BLaER1 (cell line): ENCODE results near the gene KIRREL1.
A peak's percentile ranks its signal among the peaks of the same experiment; 100 is the strongest.
"Not testable (repeated sequence)": the region's sequence is repeated elsewhere in the genome, so short reads cannot be mapped to it uniquely, and the experiment has no call there.

Experiments used
- H3K27ac ChIP-seq: shearing (Covaris generic); formaldehyde crosslinking; 2 replicates; pipeline ENCODE4 v1.8.1; 2022
- H3K27me3 ChIP-seq: shearing (Covaris generic); formaldehyde crosslinking; 2 replicates; pipeline ENCODE4 v1.8.1; 2022
- H3K36me3 ChIP-seq: shearing (Covaris generic); formaldehyde crosslinking; 2 replicates; pipeline ENCODE4 v1.8.1; 2022
- H3K4me1 ChIP-seq: shearing (Covaris generic); formaldehyde crosslinking; 2 replicates; pipeline ENCODE4 v1.8.1; 2022
- H3K4me2 ChIP-seq: shearing (Covaris generic); formaldehyde crosslinking; 2 replicates; pipeline ENCODE4 v1.8.1; 2022
- H3K4me3 ChIP-seq: shearing (Covaris generic); formaldehyde crosslinking; 2 replicates; pipeline ENCODE4 v1.8.1; 2022
- H3K9ac ChIP-seq: shearing (Covaris generic); formaldehyde crosslinking; 2 replicates; pipeline ENCODE4 v1.8.1; 2022
- H3K9me3 ChIP-seq: shearing (Covaris generic); formaldehyde crosslinking; 2 replicates; pipeline ENCODE4 v1.8.1; 2022
- H4K20me1 ChIP-seq: shearing (Covaris generic); formaldehyde crosslinking; 2 replicates; pipeline ENCODE4 v1.8.1; 2022
- Cebpa-rat ChIP-seq: shearing (Covaris generic); IDR thresholded peaks from 2 replicates; pipeline ENCODE4 v1.8.1; 2022

Gene KIRREL1

DNA sequence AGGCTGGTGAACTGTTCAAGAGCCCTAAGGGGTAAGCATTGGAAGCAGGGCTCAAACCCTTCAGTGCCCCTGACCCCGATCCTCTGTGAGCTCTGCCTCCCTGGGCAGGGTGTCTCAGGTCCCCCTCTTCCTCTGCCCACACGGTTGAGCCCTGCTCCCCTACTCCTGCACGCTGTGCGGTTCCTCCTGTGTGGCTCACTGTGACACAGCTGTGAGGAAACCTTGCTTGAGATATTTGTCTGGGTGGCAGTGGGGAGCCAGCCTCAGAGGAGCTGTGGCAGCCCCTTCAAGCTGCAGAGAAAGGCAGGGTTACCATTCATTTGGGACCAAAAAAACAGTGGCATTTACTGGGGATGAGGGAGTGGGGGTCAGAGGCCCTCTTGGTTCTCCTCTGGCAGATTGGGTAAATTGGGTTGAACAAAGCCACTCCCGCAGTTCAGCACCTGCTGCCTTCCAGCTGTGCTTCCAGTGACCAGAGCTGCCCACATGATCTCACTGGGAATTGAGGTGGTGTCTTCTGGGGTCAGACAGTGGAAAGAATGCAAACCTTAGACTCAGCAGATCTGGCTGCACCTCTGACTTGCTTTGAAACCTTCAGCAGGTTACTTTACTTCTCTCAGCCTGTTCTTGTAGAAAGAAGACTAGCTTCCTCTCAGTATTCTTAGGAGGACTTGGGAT is 126.7 kb downstream of the KIRREL1 start:
- Histone ChIP-seq H4K20me1 (no peaks in the 10 kb centered on the region), H3K4me1 (peaks cover 27% of the 10 kb centered on the region), H3K4me3 (no peak overlapping the region), H3K4me2 (peak overlapping the region; percentile 20), H3K27ac (no peak overlapping the region), H3K27me3 (no peaks in the 10 kb centered on the region), H3K9me3 (no peaks in the 10 kb centered on the region), H3K9ac (no peak overlapping the region), H3K36me3 (no peaks in the 10 kb centered on the region)
- no peak for TF ChIP-seq Cebpa-rat

DNA sequence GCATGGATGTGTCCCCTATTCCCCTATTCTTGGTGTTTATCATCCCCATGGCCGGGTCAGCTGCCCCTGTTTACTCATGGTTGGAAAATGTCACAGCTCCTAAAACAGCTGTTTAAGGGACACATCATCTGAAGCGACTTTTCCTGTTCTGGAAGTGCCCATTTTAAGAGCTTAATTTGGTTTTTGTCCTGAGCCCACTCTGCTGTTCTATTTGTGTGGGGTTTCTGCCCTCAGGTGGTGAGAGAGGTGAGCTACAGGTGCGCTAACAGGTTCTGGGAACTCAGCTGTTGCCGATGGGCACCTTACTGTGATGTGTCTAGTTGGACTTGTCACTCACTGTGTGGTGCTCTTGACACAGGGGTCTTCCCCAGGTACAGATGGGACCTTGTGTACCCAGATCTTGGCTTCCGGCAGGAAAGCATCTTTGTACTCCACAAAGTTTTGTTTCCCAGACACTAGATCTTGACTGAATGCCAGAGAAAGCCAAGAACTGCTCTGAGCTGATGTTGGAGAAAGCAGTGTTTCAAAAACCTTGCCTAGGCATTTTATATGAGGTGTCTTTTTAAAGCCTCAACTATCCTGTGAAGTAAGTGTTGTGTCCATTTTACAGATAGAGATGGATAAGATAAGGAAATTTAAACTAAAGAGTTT is 128.3 kb downstream of the KIRREL1 start:
- H3K27me3 ChIP-seq: no peaks in the 10 kb centered on the region
- H3K36me3 ChIP-seq: no peaks in the 10 kb centered on the region
- H3K4me1 ChIP-seq: peaks cover 37% of the 10 kb centered on the region
- H3K4me2 ChIP-seq: no peak overlapping the region
- H3K27ac ChIP-seq: no peak overlapping the region
- TF ChIP-seq Cebpa-rat: no peak
- no peak overlapping the region for H3K4me3 ChIP-seq
- no peak overlapping the region for H3K9ac ChIP-seq
- H4K20me1 ChIP-seq: no peaks in the 10 kb centered on the region
- no peaks in the 10 kb centered on the region for H3K9me3 ChIP-seq

DNA sequence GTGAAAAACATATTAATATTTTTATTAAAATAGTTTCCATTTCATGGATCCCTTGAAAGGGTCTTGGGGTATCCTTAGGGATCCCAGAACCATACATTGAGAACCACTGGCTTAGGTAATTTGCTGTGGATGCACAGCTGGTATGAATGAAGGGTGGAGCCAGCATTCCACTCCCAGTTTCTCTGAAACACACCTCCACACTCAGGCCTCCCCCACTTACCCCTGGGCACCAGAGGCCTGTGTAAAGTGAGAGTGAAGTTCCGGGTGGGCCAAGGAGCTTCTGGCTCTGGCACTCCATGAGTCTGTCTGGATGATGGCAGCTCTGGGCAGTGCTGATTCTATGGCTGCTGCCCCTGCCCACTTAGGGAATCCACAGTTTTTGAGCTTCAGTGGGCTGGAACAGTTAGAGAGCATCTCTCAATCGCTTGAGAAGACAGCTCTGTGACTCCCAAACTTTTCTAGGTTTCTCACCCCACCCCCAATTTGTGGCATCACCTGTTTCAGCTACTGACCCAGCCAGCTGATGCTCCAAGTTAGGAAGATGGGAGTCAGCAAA is 129.5 kb downstream of the KIRREL1 start:
- no peaks in the 10 kb centered on the region for H3K9me3 ChIP-seq

DNA sequence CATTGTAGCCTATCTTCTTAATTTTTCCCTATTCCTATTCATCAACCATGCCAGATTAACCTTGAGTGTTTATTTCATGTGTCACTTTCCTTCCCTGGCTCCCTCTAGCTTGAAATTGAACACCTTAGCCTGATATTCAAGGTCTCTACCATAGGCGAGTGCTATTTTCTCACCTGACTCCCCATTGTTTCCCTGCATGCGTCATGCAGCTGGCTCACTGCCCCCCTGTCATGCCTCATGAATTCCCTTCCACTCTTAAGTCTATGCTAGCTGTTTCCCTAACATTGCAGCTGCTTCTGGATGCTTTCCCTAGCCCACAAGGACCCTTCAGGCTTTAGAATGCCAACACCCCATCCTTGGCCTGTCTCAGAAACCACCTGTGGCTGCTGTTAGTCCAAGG is 130.6 kb downstream of the KIRREL1 start:
- no peak overlapping the region for H3K9ac ChIP-seq
- H3K4me3 ChIP-seq: no peak overlapping the region
- TF ChIP-seq Cebpa-rat: no peak
- H3K36me3 ChIP-seq: no peaks in the 10 kb centered on the region
- H3K9me3 ChIP-seq: no peaks in the 10 kb centered on the region
- no peaks in the 10 kb centered on the region for H3K27me3 ChIP-seq
- H3K27ac ChIP-seq: no peak overlapping the region
- H3K4me1 ChIP-seq: peaks cover 25% of the 10 kb centered on the region
- no peaks in the 10 kb centered on the region for H4K20me1 ChIP-seq
- no peak overlapping the region for H3K4me2 ChIP-seq

More for the DNA sequence above, 129.5 kb downstream of the KIRREL1 start:
- no peak for TF ChIP-seq Cebpa-rat
- H3K9ac ChIP-seq: no peak overlapping the region
- H4K20me1 ChIP-seq: no peaks in the 10 kb centered on the region
- no peak overlapping the region for H3K4me2 ChIP-seq
- H3K4me1 ChIP-seq: peaks cover 31% of the 10 kb centered on the region
- H3K4me3 ChIP-seq: no peak overlapping the region
- no peak overlapping the region for H3K27ac ChIP-seq
- H3K27me3 ChIP-seq: no peaks in the 10 kb centered on the region
- H3K36me3 ChIP-seq: no peaks in the 10 kb centered on the region

DNA sequence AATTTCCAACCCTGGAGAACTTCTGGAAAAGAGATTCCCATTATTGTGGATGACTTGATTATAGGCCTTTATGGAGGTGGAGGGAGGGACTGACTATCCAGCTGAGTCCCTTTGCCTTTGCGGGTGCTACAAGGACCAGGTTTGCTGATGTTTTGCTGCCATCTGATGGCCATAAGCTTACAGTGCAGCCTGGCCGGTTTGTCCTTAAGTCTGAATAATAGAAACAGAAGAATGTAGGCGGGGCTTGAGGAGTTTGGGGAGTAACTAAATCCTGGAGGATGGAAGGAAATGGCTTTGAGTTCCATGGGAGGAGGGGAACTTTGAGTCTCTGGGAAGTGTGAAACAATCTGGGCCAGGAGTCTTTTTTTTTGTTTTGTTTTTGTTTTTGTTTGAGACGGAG is 131.6 kb downstream of the KIRREL1 start:
- no peak for TF ChIP-seq Cebpa-rat
- H4K20me1 ChIP-seq: no peaks in the 10 kb centered on the region

DNA sequence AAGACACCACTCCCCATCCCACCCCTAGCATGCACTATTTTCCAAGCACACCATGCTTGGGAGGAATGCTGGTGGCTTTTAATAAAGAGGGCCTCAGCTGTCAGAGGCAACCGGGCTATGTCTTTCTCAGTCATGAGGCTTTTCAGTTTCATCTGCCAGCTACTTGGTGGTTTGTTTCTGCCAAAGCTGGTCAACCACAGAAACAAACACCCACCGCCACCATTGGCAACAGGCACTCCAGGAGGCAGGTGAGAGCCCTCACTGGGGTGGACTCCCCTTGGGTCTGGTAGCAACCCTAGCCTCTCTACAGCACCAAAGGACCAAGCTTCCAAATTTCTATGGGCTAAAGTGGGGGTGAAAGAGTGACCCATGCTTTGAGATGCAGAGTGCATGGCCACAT is 133.0 kb downstream of the KIRREL1 start:
- Histone ChIP-seq H3K4me3 (no peak overlapping the region), H3K27me3 (no peaks in the 10 kb centered on the region), H3K36me3 (no peaks in the 10 kb centered on the region), H4K20me1 (no peaks in the 10 kb centered on the region), H3K4me2 (no peak overlapping the region), H3K9ac (no peak overlapping the region), H3K27ac (no peak overlapping the region), H3K9me3 (no peaks in the 10 kb centered on the region), H3K4me1 (peaks cover 17% of the 10 kb centered on the region)
- TF ChIP-seq Cebpa-rat: no peak

More for the DNA sequence above, 131.6 kb downstream of the KIRREL1 start:
- H3K4me2 ChIP-seq: no peak overlapping the region
- no peaks in the 10 kb centered on the region for H3K27me3 ChIP-seq
- H3K27ac ChIP-seq: no peak overlapping the region
- no peak overlapping the region for H3K9ac ChIP-seq
- no peaks in the 10 kb centered on the region for H3K36me3 ChIP-seq
- H3K4me3 ChIP-seq: no peak overlapping the region
- H3K4me1 ChIP-seq: peaks cover 22% of the 10 kb centered on the region
- H3K9me3 ChIP-seq: no peaks in the 10 kb centered on the region

DNA sequence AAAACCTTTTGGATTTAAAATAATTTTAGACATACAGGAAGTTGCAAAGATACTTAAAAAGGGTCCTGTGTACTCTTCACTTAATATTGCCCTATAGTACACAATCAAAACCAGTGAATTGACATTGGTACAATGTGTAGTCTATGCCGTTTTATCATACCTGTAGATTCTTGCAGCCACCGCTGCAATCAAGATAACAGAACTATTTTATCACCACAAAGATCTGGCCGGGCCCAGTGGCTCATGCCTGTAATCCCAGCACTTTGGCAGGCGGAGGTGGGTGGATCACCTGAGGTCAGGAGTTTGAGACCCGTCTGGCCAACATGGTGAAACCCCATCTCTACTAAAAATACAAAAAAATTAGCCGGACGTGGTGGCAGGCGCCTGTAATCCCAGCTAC is 135.1 kb downstream of the KIRREL1 start:
- not testable (repeated sequence) for H3K9me3 ChIP-seq, H3K4me2 ChIP-seq, H3K36me3 ChIP-seq, H3K27ac ChIP-seq, H3K27me3 ChIP-seq, H3K9ac ChIP-seq, H4K20me1 ChIP-seq, H3K4me3 ChIP-seq
- peaks cover 11% of the 10 kb centered on the region for H3K4me1 ChIP-seq

DNA sequence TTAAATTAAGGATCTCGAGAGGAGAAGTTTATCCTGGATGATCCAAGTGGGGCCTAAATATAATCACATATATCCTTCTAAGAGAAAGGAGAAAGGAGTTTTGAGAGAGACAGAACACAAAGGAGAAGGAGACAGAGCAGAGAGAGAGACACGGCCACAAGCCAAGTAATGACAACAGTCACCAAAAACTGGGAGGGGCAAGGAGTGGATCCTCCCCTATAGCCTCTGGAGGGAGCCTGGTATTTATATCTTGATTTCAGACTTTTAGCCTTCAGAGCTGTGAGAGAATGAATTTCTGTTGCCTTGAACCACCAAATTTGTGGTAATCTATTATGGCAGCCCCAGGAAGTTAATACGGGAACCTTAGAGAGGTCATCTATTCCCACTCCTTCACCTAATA is 137.8 kb downstream of the KIRREL1 start:
- H3K9me3 ChIP-seq: no peaks in the 10 kb centered on the region
- TF ChIP-seq Cebpa-rat: no peak
- peaks cover 6% of the 10 kb centered on the region for H3K4me1 ChIP-seq
- H3K36me3 ChIP-seq: no peaks in the 10 kb centered on the region
- no peaks in the 10 kb centered on the region for H4K20me1 ChIP-seq
- H3K4me2 ChIP-seq: no peak overlapping the region
- no peak overlapping the region for H3K9ac ChIP-seq
- no peaks in the 10 kb centered on the region for H3K27me3 ChIP-seq
- H3K4me3 ChIP-seq: no peak overlapping the region
- H3K27ac ChIP-seq: no peak overlapping the region

DNA sequence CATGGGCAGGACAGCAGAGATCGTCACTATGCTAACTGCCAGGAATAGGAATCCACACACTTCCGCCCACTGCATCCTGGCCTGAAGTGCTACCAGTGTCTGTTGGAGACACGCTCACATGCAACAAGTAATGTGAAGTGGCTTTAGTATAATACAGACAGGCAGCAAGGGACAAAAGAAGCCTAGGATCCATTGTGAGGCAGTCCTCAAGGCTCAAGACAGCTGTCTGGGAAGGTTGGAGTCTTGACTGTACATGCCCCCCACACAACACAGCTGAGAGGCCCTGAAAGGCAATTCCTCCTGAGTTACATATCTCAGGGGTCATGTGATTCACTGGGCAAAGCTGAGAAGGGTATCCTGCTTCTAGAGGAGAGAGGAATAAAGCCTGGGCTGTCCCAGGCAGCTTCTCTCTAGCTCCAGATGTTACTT is 147.3 kb downstream of the KIRREL1 start:
- H3K36me3 ChIP-seq: no peaks in the 10 kb centered on the region
- H3K4me2 ChIP-seq: no peak overlapping the region
- H4K20me1 ChIP-seq: no peaks in the 10 kb centered on the region

DNA sequence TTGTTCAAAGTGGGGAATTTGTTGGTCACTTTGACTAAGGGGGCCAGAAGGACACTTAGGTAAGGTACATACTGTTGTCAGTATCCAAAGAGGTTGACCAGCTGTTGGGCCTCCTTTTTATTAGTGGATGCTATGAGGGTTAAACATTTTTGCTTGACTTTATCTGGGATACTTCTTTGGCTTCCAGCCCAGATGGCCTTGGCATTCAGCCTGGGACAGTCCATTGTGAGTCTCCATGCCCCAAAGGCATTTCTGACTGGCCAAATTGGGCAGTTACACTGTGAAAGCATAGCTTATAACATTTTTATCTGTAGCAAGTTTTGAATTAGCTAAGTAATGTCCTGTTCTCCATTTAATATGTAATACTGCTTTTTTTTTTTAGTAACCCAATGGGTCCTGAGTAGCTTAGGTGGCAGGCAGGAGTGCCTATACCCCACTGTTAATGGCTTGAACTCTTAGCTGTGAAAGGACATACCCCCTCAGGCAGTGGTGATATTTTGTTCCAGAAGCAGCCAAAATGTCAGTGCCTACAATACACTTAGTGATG is 151.8 kb downstream of the KIRREL1 start:
- H3K4me3 ChIP-seq: no peak overlapping the region
- peaks cover 21% of the 10 kb centered on the region; the same call in 1 of the 2 replicates for H3K4me1 ChIP-seq
- H3K27me3 ChIP-seq: no peaks in the 10 kb centered on the region
- H3K9me3 ChIP-seq: no peaks in the 10 kb centered on the region; the same call in 1 of the 2 replicates
- H4K20me1 ChIP-seq: no peaks in the 10 kb centered on the region
- TF ChIP-seq Cebpa-rat: no peak
- no peaks in the 10 kb centered on the region for H3K36me3 ChIP-seq
- H3K9ac ChIP-seq: no peak overlapping the region
- H3K27ac ChIP-seq: no peak overlapping the region
- H3K4me2 ChIP-seq: no peak overlapping the region

More for the DNA sequence above, 147.3 kb downstream of the KIRREL1 start:
- no peak for TF ChIP-seq Cebpa-rat
- H3K4me1 ChIP-seq: no peaks in the 10 kb centered on the region
- H3K27ac ChIP-seq: no peak overlapping the region
- H3K9me3 ChIP-seq: no peaks in the 10 kb centered on the region
- H3K27me3 ChIP-seq: no peaks in the 10 kb centered on the region
- H3K4me3 ChIP-seq: no peak overlapping the region
- H3K9ac ChIP-seq: no peak overlapping the region
